ENCODE results near the gene LRRC37A3.

DNA sequence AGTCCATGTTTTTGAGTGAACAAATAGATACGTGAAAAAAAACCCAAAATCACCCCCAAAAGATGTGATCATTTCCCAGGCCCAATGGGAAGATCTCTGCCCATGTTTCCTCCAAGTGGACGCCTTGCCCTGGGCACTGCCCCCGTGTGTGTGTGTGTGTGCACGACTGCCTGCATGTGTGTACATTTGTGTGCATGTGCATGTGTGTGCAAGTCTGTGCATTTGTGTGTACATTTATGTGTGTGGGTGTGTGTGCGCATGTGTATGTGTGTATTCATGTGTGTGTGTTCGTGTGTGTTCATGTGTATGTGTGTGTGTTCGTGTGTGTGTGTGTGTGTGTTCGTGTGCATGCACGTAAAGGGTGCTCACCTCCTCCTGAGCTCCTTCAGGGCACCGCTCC is 16.8 kb upstream of the LRRC37A3 start:
- TF ChIP-seq, protein P1, sequence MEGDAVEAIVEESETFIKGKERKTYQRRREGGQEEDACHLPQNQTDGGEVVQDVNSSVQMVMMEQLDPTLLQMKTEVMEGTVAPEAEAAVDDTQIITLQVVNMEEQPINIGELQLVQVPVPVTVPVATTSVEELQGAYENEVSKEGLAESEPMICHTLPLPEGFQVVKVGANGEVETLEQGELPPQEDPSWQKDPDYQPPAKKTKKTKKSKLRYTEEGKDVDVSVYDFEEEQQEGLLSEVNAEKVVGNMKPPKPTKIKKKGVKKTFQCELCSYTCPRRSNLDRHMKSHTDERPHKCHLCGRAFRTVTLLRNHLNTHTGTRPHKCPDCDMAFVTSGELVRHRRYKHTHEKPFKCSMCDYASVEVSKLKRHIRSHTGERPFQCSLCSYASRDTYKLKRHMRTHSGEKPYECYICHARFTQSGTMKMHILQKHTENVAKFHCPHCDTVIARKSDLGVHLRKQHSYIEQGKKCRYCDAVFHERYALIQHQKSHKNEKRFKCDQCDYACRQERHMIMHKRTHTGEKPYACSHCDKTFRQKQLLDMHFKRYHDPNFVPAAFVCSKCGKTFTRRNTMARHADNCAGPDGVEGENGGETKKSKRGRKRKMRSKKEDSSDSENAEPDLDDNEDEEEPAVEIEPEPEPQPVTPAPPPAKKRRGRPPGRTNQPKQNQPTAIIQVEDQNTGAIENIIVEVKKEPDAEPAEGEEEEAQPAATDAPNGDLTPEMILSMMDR (IDR thresholded peaks at IDR 0.05): no peak
- TF ChIP-seq POLR2AphosphoS5 (IDR thresholded peaks at IDR 0.05; ENCODE audit: low read depth, low read length) (no peak), SIN3A (IDR thresholded peaks at IDR 0.05; ENCODE audit: borderline replicate concordance, insufficient read depth, low read depth, low read length) (no peak)
- TF ChIP-seq, protein P2, sequence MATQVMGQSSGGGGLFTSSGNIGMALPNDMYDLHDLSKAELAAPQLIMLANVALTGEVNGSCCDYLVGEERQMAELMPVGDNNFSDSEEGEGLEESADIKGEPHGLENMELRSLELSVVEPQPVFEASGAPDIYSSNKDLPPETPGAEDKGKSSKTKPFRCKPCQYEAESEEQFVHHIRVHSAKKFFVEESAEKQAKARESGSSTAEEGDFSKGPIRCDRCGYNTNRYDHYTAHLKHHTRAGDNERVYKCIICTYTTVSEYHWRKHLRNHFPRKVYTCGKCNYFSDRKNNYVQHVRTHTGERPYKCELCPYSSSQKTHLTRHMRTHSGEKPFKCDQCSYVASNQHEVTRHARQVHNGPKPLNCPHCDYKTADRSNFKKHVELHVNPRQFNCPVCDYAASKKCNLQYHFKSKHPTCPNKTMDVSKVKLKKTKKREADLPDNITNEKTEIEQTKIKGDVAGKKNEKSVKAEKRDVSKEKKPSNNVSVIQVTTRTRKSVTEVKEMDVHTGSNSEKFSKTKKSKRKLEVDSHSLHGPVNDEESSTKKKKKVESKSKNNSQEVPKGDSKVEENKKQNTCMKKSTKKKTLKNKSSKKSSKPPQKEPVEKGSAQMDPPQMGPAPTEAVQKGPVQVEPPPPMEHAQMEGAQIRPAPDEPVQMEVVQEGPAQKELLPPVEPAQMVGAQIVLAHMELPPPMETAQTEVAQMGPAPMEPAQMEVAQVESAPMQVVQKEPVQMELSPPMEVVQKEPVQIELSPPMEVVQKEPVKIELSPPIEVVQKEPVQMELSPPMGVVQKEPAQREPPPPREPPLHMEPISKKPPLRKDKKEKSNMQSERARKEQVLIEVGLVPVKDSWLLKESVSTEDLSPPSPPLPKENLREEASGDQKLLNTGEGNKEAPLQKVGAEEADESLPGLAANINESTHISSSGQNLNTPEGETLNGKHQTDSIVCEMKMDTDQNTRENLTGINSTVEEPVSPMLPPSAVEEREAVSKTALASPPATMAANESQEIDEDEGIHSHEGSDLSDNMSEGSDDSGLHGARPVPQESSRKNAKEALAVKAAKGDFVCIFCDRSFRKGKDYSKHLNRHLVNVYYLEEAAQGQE (IDR thresholded peaks at IDR 0.05; ENCODE audit: insufficient read depth in 1 of 2, low read depth in 2 of 2, low read length in 1 of 2): no peak
